Measurements from ENCODE around the gene CD44.
A peak's percentile ranks its signal among the peaks of the same experiment; 100 is the strongest.
"Not testable (repeated sequence)": the region's sequence is repeated elsewhere in the genome, so short reads cannot be mapped to it uniquely, and the experiment has no call there.

The CD44 gene

DNA sequence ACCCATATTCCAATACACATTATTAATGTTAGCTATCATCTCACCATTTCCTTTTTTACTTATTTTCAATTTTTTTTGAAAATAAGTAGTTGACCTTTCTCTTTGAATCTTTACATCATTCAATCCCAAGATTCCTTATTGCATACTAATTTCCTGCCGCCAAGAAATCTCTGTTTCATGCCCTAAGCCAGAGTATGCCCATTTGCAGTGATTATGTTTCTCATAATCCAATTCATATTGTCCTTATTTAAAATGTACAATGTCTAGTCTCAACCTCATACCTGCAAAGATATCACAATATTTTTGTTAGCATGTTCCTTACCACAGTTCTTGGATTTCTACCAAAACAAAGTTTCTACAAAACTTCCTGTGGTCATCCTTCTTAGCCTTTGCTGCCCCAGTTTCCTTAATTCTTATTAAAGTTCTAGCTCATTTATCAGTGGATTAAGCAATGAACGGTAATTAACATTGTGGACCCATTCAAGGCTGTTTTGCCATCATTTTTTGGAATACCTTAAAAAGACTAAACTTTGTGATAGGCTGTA is 75.3 kb downstream of the CD44 start:
- DNase-seq (ENCODE audit: low spot score), result no peak

DNA sequence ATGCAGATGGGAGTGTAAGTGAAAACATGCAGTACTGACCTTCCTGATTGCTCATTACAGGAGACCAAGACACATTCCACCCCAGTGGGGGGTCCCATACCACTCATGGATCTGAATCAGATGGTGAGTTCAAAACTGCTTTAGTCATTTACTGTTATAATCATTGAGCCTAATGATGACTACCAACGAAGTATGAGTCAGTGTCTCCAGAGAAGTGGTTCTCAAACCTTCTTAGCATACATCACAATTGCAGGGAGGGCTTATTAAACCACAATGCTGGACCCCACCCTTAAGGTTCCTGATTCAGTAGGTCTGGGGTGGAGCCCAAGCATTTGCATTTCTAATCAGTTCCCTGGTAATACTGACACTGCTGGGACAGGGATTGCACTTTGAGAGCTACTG is 75.8 kb downstream of the CD44 start:
- DNase-seq (ENCODE audit: low spot score), result peak; percentile 44

DNA sequence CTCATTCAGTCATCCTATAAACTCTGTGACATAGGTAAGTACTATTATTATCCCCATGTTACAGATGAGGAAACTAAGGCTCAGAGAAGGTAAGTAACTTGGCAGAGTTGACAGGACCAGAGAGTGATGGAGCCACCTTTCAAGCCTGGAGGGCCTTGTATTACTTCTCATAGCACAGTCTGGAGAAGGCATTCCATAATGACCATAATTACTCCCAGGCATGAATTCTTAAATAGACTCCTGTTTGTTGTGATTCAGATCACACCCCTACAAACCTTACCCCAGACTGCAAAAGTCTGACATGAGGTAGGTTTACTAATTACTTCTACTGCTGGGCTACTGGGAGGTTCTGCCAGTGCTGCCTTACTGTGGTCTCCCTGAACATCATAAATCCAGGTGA is 77.0 kb downstream of the CD44 start:
- DNase-seq (ENCODE audit: low spot score), result no peak

DNA sequence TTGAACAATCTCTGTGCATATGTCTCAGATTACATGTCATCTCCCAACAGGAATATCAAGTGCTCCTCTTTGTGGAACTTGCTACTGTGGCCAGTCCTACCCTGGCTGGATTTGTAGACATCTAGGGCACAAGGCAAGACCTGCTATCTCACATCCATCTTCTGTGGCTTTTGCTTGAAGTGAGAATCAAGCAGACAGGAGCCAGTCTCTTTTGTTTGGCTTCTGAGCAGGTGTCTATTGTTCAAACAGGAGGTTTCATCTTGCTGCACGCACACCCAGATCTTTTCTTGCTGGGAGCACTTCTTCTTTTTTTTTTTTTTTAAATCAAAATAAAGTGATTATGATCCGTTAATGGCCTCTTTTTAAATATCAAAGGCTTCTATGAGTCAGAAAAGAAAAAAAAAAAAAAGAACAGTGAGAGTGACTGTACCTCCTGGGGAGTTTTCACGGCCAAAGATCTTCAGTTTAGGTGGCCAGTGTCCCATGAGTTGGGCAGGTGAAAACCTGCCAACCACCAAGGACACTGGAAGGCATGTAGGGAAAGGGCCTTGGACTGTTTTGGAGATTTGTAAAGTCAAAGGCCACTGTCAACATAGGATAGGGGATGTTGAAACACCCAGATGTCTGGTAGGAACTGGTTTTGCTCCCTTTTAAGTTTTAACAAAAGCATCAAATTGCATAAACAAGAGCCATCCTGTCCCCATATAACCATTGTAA is 78.1 kb downstream of the CD44 start:
- no peak for DNase-seq (ENCODE audit: low spot score)

DNA sequence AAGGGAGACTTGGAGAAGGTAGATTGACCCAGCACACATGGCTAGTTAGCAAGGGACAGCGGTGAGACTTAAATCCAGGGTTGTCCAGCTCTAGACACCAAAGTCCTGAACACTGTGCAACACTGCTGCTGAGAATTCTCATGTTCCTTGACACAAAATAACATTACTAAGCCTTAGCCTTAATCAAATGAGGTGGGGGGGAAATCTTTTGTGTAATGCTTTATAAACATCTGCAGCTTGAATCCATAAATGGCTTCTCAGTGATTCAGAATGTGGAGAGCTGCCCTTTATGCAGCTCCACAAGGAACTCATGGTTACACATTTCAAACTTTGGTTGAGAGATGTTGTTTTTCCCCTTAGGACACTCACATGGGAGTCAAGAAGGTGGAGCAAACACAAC is 80.0 kb downstream of the CD44 start:
- DNase-seq (ENCODE audit: low spot score), result no peak

DNA sequence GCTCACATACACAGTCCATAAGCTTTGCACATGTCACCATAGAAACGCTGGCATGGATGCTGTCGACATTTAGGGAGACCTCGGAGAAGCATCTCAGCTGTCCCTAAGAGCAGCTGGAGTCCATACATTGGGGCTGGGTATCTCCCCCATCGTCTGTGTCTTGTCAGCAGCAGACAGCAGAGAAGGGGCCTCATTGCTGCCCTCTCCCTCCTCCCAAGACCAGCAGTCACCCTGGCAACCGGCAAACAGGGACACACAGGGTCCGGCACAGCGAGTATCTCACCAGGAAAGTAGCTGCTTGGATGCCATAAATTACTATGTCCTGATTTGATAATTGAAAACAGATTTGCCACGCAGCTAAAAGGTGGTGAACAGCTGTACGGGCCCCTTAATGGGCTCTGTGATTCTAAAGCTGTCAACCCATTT is 84.4 kb downstream of the CD44 start:
- no peak for DNase-seq (ENCODE audit: low spot score)

DNA sequence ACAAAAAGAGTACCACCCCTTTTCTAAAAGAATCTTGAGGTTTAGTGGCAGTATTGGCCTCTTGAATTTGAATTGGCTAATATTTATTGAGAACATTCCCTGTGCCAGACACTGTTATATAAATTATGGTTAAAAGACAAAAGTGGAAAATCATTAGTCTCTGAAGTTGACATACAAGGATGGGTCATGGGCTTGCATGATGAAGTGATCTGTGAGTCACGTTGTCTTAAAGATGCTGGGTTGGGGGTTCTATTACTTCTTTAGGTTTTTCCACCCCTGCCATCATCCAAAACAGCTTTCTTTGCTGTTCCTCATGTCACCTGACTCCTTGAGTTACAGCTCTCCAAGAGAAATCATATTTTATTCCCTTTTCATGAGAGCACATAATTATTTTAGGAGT is 85.0 kb downstream of the CD44 start:
- DNase-seq (ENCODE audit: low spot score), result no peak

DNA sequence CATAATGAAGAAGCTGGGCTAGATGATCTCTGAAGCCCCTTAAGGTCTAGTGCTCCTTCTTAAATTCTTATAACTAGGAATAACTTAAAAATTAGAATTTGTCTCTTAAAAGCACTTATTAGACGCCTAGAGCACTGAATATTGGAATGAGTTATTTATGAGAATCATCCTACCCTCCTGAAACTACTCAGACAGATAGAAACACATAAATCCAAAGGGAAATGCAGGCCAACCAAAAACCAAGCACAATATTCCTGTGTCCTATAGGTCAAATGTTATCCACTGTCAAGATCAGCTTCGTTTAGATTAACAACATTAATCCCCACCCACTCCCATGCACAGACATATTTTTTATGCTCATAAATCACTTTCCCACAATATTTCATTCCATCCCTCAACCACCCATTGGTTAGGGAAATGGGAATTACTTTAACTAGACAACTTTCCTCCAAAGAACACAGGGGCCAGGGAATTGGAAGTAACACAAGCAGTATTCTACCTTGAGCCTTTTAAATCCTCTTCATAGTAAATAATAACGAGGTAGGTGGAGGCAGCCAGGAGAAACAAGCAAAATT is 87.1 kb downstream of the CD44 start:
- no peak for DNase-seq (ENCODE audit: low spot score)

DNA sequence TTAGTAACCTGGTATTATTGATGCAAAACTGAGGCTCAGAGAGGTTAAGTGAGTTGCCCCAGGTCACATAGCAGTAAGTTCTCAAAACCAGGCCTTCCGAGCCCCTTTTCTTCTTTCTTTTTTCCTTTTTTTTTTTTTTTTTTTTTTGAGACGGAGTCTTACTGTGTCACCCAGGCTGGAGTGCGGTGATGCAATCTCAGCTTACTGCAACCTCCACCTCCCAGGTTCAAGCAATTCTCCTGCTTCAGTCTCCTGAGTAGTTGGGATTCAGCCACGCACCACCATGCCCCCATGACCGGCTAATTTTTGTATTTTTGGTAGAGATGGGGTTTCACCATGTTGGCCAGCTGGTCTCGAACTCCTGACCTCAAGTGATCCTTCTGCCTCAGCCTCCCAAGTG is 87.8 kb downstream of the CD44 start:
- DNase-seq (ENCODE audit: low spot score), result not testable (repeated sequence)

DNA sequence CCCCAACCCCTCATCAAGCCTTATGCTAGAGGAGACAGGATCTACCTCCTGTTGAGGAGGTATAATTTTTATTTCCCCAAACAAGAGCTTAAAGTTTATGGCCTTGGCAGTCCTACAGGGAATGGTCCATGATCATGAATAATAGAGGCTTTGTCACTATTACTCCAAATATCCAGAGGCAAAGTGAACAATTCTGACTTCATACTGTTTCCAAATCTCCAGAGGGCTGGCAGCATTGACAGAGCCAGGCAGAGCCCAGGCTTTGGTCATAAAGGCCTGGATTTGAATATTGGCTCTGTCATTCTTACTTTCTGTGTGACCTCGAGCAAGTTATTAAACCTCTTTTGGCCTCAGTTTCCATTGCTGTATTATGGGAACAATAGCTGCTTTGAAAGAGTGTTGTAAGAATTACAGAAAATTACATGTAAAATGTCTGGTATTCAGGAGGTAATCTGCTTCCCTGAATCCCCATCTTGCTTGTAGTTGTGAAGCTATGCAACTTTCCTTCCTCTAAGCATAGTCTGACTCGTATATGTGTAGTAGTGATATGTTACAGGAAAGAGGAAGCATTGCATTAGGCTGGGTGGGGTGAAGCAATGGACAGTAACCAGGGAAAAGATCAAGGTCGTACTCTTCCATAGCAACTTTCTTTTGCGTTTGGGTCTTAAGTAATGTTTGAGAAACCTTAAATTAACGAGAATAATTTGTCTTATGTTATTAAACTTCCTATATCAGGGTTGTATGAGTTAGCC is 88.8 kb downstream of the CD44 start:
- no peak for DNase-seq (ENCODE audit: low spot score)

DNA sequence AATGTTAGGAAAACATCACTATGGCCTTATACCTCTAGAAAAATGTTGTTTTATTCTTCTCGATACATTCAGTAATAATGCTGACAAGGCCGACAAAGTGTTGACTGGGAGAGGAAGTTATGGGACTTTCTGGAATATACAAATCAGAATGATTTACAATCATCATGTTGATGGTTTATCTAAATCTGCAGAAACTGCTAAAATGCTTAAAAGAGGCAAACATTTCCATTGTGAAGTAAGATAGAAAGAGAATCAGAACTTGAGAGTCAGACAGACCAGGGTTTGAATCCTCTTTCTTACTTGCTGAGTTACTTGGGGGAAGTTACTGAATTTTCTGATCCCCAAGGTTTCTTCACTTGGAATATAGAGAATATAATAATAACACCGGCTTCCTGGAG is 89.4 kb downstream of the CD44 start:
- DNase-seq (ENCODE audit: low spot score), result no peak

DNA sequence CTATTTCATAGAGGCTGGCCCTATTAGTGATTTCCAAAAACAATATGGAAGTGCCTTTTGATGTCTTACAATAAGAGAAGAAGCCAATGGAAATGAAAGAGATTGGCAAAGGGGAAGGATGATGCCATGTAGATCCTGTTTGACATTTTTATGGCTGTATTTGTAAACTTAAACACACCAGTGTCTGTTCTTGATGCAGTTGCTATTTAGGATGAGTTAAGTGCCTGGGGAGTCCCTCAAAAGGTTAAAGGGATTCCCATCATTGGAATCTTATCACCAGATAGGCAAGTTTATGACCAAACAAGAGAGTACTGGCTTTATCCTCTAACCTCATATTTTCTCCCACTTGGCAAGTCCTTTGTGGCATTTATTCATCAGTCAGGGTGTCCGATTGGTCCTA is 91.4 kb downstream of the CD44 start:
- no peak for DNase-seq (ENCODE audit: low spot score)

DNA sequence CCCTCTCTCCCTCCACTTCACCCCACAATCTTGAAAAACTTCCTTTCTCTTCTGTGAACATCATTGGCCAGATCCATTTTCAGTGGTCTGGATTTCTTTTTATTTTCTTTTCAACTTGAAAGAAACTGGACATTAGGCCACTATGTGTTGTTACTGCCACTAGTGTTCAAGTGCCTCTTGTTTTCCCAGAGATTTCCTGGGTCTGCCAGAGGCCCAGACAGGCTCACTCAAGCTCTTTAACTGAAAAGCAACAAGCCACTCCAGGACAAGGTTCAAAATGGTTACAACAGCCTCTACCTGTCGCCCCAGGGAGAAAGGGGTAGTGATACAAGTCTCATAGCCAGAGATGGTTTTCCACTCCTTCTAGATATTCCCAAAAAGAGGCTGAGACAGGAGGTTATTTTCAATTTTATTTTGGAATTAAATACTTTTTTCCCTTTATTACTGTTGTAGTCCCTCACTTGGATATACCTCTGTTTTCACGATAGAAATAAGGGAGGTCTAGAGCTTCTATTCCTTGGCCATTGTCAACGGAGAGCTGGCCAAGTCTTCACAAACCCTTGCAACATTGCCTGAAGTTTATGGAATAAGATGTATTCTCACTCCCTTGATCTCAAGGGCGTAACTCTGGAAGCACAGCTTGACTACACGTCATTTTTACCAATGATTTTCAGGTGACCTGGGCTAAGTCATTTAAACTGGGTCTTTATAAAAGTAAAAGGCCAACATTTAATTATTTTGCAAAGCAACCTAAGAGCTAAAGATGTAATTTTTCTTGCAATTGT is 92.3 kb downstream of the CD44 start:
- DNase-seq (ENCODE audit: low spot score), result no peak

DNA sequence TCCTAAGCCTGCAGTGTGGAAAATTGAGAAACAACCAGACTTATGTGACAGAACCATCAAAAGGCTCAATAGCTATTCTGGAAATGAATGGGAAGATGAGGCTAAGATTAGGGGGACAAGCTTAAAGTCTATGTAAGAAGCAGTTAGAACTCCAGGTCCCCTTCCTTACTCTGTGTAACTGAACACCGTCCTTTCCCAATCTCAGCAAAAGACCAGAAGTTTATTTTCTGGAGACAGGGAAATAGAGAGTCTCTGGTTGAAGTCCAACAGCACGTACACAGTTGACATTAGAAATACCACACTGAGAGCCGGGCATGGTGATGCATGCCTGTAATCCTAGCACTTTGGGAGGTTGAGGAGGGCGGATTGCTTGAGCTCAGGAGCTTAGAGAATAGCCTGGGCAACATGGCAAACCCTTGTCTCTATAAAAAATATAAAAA is 93.9 kb downstream of the CD44 start:
- DNase-seq (ENCODE audit: low spot score), result no peak

DNA sequence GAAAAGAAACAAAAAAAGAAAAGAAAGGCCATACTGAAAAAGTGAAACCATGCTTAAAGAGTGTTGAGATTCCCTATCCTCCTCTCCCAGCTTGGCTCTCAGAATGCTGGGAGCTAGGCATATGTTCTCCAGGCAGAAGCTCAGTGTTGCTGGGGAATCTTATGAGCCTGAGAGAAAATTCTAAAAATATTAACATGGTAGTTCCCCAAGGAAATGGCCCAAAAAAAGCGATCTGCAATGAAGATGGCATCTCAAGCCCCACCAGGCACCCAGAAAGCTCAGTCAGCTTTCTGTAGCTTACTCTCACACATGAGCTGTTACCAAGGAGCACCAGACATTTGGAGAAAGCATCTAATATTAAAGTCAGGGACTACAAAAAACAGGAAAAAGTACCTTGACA is 94.5 kb downstream of the CD44 start:
- DNase-seq (ENCODE audit: low spot score), result no peak

DNA sequence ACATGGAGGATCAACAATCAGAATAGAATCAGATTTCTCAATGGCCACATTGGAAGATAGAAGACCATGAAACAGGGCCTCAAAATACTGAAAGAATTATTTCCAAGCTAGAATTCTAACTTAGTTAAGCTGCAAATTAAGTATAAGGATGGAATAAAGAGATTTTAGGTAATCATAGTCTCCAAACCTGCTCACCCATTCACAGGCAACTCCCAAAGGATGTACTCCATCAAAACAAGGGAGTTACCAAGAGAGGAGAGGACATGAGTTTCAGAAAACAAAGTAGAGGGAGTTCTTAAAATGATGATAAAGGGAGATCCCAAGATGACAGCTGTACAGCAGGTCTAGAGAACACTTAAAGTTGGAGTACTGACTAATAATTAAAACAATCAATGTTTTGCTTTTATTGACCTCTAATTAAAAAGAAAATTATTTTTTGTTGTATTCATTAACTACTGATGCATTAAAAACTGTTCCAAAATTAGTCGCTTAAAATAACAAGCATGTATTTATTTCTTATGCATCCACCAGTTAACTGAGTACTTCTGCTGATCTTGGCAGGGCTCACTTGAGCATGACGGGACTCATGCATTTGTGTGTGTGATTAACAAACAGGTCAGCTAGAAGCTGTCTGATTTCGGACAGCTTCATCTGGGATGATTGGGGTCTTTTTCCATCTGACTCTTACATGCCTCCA is 95.6 kb downstream of the CD44 start:
- DNase-seq (ENCODE audit: low spot score), result no peak

DNA sequence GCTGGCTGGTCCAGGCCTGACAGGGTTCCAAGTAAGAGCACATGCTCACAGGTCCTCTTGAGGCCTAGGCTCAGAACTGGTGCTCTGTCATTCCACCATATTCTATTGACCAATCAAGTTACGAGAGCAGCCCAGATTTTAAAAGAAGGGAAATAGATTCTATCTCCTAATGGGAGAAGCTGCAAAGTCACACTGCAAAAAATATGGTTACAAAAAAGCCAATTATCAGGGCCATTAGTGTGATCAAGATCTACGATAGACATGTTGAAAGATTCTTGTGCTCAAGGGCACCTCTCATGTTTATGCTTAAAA is 96.1 kb downstream of the CD44 start:
- no peak for DNase-seq (ENCODE audit: low spot score)

DNA sequence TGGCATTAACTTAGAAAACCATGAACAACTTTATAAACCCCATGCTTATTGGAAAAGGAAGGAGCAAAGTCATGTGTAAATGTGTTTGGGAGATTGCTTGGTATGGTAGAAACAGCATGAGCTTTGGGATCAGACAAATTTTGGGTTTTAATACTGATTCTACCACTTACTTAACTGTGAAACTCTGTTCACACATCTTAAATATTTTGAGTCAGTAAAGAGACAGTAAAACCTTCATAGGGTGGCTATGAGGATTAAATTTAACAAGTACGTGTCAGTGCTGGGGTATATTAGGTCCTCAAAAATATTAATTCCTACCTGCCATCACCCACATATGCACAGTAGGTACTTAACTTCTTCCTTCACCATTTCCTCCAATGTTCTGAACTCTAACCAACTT is 96.5 kb downstream of the CD44 start:
- no peak for DNase-seq (ENCODE audit: low spot score)

DNA sequence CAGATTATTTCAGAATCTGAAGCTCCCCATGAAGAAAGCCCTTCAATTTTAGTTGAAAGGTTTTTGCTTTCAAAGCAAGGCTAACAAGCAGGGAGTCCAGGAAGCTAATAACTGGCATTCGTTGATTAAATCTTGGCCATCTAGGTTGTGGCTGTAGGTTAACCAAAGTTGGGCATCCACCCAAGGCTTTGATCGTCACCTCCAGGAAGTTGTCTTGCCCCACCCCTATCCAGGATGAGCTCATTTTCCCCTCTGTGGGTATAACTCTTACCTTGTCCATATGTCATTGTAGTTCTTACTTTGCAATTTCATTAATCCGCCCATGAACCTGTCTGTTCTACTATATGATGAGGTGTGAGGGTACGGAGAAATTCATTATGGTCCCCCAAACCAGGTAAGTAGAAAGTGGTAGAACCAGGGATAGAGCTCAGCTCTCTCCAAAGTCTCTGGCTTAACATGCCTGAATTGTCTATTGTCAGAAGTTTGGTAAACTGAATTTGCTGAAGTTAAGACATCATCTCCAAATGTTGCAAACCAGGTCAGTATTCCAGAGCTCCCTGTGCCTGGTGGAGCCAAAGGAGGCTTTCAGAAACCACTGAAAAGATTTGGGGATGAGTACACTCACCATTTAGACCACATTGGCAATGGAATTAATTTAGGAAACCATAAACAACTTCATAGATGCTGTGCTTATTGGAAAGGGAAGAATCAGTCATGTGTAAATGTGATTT is 97.1 kb downstream of the CD44 start:
- DNase-seq (ENCODE audit: low spot score), result peak; percentile 70

DNA sequence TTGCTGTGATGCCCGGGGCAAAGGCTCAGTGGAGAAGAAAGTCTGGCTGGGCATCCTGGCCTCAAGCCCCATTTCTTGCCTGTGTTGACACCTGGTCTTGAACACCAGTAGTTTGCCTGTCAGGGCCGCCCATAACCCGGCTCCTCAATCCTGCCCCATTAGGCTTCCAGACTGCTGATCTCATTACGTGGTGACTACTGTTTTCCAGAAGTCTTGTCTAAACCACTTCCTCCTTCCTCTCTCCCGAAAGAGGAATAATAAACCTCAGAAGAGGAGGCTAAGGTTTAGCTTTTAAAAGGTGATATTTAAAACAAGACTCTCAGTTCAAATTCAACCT is 97.7 kb downstream of the CD44 start:
- no peak for DNase-seq (ENCODE audit: low spot score)

DNA sequence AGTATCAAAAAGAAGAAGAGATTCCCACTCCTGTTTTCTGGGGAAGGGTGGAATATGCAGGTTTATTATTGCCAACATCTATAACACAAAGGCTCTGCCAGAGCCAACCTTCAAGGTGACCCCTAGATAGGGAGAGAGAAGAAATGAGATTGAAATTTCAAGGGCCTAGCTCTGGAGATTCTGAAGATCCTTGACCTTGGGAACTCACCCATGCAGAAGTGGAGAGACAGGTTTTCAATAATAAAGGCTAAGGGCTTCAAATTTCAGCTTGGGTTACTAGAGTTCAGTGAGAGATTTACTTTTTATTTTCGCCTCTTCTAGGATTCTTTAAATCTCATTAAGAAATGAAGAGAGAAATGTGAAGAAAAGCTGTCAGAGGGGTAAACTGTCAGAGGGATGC is 98.4 kb downstream of the CD44 start:
- DNase-seq (ENCODE audit: low spot score), result no peak

All from activated CD4-positive, alpha-beta T cell treated with anti-CD3 and anti-CD28 coated beads, Interleukin-2, Interleukin-4, amounts not matched to agents 100 ng/mL and 50 ng/mL, durations not matched to agents 16 hours and 8 hours (primary cell).